GM21786 (cell line): ENCODE measurements around the gene OR1J2.
"Not testable (repeated sequence)": the region's sequence is repeated elsewhere in the genome, so short reads cannot be mapped to it uniquely, and the experiment has no call there.

Source experiments
- ATAC-seq: cut with Tn5 transposase; IDR thresholded peaks from one replicate; pipeline ENCODE4 v1.9.1; 2021; ENCODE audit not compliant: unreplicated experiment

OR1J2 gene, protein sequence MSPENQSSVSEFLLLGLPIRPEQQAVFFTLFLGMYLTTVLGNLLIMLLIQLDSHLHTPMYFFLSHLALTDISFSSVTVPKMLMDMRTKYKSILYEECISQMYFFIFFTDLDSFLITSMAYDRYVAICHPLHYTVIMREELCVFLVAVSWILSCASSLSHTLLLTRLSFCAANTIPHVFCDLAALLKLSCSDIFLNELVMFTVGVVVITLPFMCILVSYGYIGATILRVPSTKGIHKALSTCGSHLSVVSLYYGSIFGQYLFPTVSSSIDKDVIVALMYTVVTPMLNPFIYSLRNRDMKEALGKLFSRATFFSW

GRCh38 chr9:122510502-122510901, at the start of gene OR1J2:
Gene OR1J2, plus strand, starts transcription at chr9:122510802. Its CDS starts 0 bp downstream, at chr9:122510802.
- ATAC-seq: no peak

DNA sequence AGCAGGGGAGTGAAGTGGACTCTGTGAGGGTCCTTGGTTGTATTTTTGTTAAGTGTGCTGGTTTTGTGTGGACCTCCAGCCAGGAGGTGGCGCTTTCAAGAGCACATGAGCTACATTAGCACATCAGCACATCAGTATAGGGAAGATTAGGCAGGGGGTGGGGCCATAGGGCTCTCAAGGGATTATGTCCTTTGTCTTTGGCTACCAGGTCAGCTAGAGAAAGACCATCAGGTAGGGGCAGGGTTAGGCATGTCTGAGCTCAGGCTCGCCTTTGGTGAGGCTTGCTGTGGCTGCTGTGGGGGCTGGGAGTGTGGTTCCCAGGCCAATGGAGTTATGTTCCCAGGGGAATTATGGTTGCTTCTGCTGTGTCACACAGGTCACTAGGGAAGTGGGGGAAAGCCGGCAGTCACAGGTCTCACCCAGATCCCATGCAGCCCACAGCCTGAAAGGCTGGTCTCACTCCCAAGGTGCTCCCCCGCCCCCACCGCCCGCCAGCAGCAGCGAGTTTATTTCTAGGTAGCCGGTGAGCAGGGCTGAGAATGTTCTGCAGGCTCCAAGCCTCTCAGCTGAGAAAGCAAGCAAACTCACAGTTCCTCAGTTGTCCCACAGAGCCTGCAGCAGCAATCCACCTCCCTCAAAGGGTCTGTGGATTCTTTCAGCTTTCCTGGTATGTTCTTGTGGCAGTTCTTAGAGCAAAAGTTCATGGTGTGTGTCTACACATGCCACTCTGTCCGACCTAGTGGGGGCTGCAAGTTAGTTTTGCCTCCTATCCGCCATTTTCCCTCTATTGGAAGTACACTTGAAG, 46.6 kb upstream of the OR1J2 start:
- ATAC-seq: peak; percentile 65

- ATAC-seq: peak; percentile 77
These were observed 45.7 kb upstream of the OR1J2 start for GRCh38 chr9:122464633-122465567.

- no peak for ATAC-seq
These were observed 44.1 kb upstream of the OR1J2 start for GRCh38 chr9:122466456-122466855.

GRCh38 chr9:122468735-122469134, 41.9 kb upstream of the OR1J2 start:
- no peak for ATAC-seq

DNA sequence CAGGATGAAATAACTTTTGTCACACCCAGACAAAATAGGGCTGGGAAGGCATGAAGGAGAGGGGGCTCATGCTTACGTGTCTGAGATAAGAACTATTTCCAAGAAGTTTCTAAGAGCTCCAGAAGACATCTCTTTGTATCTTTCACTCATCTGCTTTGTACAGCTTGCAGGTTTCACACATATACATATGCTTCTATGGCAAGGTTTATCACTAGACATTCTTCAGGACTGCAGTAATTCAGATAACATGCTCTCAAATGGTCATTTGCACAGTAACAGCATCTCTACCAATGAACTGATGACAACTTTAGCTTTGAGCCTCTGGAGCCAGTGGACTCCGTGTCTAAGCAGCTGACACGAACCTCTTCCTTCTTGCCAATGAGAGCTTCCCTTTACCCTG, 36.0 kb upstream of the OR1J2 start:
- ATAC-seq: no peak

DNA sequence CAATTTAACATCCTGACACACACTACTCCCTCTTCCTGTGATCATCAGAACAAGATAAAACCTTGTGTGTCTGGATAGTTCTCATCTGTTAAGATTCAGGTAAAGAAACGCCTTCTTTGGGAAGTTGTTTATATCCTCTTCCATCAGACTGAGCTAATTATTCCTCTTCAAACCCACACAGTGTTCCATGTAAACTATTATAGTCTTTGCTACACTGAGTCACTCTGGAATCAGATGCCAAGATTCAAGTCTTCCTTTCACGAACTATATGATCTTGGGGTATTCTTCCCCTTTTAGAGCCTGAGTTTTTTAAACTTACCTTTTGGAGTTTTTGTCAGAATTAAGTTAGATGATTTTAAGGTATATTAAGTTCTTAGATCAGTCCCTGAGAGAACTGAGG, 34.9 kb upstream of the OR1J2 start:
- no peak for ATAC-seq

GRCh38 chr9:122477346-122477745, 33.3 kb upstream of the OR1J2 start:
- no peak for ATAC-seq

DNA sequence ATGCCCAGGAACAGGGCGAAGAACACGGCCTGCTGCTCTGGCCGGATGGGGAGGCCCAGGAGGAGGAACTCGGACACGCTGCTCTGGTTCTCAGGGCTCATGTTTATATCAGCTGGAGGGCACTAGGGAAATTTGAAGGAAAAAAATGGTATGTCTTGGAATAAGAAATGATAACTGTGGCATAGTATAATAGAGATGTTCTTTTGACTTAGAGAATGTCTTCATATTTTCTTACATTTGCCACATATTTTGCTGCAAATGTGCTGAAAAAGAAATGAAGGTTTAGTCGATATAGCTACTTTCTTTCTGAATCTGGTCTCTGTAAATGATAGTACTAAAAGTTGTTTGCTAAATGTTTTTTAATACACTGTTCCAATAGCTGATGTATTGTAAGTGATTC, 32.8 kb upstream of the OR1J2 start, which contains the start of gene OR1J1:
OR1J1 (minus strand) TSS at position 101 of the 400 bp plus-strand sequence; CDS start at position 101, 0 bp downstream.
- ATAC-seq: no peak

- ATAC-seq: no peak
These were observed 31.5 kb upstream of the OR1J2 start for GRCh38 chr9:122479062-122479461.

- ATAC-seq: peak; percentile 60
These were observed 11.7 kb upstream of the OR1J2 start for GRCh38 chr9:122498883-122499288.

DNA sequence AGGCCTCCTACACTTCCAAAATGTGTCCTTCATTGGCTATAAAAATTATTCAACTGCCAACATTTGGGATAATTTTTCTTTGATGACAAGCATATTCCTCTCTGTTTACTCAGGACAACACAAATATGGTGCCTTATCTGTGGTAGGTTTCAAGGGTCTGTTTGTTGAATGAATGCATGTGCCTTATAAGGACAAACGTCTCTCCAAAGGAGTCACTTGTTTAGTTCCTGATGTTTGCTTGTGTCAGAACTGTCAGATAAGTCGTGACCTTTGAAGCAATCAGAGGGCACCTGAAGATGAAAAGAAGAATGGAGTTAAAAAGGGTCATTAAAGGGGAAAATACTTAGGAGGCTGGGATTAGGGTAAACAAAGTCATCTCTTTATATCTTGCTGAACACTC, 3.6 kb upstream of the OR1J2 start:
- ATAC-seq: no peak

DNA sequence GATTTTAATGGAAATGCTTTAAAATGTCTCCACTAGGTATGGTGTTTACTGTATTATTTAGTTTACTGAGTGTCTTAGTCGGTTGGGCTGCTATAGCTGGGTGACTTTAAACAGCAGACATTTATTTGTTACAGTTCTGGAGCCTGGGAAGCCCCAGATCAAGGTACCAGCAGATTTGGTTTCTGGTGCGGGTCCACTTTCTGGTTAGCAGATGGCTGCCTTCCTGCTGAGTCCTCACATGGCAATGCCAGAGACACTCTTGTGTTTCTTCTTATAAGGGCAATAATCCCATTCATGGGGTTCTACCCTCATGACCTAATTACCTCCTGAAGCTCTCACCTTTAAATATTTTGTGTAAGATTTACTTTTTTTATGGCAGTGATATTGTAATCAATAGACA, 7.6 kb downstream of the OR1J2 start:
- no peak for ATAC-seq

DNA sequence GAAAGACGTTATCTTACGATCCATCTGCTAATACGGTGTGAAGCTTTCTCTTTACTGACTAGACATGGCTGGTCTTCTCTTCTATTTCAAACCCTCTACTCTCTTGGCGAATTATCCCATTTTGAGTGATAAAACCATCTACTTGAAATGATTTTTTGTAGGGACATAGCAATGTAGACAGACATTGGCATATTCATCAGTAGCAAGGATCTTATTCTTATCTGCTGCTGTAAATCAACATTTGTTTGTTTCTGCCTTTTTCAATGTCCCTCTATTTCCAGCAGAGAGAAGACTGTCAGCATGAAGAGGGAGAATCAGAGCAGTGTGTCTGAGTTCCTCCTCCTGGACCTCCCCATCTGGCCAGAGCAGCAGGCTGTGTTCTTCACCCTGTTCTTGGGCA, 8.2 kb downstream of the OR1J2 start, which contains the start of gene OR1J4:
OR1J4 (plus strand) TSS at position 301 of the 400 bp plus-strand sequence; CDS start at position 301, 0 bp downstream.
- ATAC-seq: no peak

GRCh38 chr9:122519376-122519775, 8.8 kb downstream of the OR1J2 start:
- no peak for ATAC-seq

DNA sequence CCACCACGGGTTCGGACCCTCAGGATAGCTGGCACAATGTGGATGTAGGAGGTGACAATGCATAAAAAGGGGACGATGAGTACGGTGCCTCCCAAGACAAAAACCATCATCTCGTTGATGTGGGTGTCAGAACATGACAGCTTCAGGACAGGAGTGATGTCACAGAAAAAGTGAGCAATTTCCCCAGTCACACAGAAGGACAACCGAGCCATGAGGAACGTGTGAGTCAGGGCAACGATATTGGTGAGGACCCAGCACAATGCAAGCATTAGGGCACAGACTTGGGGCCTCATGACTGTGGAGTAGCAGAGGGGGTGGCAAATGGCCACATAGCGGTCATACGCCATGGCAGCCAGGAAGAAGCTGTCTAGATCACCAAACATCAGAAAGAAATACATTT, 16.0 kb downstream of the OR1J2 start:
- no peak for ATAC-seq

DNA sequence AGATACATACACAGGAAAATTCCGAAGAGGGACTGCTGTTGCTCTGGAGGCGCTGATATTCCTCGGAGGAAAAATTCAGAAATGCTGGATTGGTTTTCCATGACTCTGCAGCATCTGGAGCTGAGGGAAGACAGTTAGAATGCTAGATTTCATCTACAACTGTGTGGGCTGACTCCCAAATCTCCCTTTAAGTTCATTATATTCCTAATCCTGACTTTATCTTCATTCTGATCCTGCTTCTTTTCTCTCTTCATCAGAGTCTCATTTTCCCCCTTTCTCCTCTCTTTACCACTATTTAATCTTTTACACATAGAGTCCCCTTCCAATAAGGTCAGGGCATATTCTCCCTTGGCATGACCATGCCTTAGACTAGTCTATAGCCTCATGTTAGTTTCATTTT, 16.6 kb downstream of the OR1J2 start, which contains the start of gene OR1N1:
OR1N1 (minus strand) TSS at position 101 of the 400 bp plus-strand sequence; CDS start at position 101, 0 bp downstream.
- no peak for ATAC-seq

- not testable (repeated sequence) for ATAC-seq
These were observed 20.6 kb downstream of the OR1J2 start for GRCh38 chr9:122531157-122531556.

DNA sequence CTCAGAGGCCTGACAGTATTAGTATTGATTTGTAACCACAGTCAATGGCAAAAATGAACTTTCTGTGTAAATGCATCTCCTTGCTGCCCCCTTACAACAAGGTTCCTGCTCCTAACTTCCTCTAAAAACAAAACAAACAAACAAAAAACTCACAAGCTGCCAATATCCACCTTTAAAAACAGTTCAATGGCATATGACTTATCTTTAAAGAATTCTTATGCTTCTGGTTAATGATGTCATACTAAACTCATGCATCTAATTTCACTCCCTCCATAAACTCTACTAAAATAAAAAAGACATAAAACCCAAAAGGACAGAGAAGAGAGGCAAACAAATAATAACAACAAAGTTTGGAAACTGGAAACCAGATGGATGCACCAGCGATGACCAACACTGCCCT, 25.5 kb downstream of the OR1J2 start:
- no peak for ATAC-seq

- ATAC-seq: not testable (repeated sequence)
These were observed 26.5 kb downstream of the OR1J2 start for GRCh38 chr9:122537066-122537465.

DNA sequence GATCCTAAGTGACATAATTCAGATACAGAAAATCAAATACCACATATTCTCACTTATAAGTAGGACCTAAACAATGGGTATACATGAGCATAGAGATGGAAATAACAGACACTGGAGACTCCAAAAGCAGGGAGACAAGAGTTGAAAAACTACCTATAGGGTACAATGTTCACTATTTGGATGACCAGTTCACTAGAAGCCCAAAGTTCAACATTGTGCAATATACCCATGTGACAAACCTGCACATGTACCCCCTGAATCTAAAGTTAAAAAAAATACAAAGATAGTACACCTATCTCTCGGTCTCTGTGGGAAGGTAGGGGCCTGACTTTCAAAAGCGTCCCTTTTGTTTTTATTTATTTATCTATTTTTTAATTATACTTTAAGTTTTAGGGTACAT, 28.2 kb downstream of the OR1J2 start:
- ATAC-seq: no peak
